ENCODE measurements around the gene ATP1A3. TPM values are rescaled to one million over a fixed set of nuclear protein-coding genes. Genes with fewer than 3 reads are reported as not detected.

Gene ATP1A3
- total RNA-seq, 1 donor from 2014 or later = 242 TPM

DNA sequence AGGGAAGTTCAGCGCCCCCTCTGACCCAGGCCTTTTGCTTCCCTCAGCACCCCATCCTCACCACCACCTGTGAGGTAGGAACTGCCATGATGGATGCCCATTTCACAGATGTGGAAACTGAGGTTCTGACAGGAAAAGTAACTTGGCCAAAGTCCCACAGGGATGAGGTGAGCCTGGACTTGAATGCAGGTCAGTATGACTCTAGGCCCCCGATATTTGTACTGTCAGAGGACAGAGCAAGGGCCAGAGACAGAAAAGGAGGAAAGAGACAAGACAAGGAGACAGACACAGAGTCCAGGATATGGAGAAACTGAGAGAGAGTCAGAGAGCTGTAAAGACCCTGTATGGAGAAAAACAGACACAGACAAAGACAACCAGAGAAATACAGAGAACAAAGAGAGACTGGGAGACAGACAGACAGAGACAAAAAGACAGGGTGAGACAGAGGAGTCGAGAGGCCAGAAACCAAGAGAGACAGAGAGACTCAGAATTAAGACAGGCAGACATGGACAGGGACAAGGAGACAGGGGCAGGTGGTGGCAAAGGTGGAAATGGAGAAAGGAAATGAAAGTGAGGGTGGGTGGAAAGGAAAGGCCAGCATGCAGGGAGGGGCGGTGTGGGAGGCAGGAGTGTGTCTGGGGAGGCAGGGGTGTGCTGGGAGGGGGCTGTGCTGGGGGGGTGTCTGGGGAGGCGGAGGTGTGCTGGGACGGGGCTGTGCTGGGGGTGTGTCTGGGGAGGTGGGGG is 70.8 kb downstream of the ATP1A3 start:
- no peak for DNase-seq (ENCODE audit: low spot score)
- intact Hi-C loops (cut with DNase I) = no loop called here

DNA sequence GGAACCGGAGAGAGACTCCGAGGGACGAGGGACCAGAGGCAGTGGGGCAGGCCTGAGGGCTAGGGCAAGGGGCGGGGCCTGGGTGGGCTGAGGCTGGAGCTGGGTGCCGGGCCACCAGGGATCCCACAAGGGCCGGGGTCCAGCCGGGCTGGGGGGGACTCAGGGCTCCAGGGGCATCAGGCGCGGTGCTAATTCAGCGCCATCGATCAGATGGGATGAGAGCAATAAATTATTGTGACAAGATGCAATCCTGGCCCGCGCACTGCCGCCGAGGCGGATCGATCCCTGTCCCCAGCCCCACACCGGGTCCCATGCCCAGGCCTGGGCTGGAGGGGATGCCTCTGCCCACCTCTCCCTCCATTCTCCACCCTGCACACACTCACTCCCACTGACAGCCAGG is 71.4 kb downstream of the ATP1A3 start:
- no peak for DNase-seq (ENCODE audit: low spot score)
- intact Hi-C loops (cut with DNase I) = no loop called here

DNA sequence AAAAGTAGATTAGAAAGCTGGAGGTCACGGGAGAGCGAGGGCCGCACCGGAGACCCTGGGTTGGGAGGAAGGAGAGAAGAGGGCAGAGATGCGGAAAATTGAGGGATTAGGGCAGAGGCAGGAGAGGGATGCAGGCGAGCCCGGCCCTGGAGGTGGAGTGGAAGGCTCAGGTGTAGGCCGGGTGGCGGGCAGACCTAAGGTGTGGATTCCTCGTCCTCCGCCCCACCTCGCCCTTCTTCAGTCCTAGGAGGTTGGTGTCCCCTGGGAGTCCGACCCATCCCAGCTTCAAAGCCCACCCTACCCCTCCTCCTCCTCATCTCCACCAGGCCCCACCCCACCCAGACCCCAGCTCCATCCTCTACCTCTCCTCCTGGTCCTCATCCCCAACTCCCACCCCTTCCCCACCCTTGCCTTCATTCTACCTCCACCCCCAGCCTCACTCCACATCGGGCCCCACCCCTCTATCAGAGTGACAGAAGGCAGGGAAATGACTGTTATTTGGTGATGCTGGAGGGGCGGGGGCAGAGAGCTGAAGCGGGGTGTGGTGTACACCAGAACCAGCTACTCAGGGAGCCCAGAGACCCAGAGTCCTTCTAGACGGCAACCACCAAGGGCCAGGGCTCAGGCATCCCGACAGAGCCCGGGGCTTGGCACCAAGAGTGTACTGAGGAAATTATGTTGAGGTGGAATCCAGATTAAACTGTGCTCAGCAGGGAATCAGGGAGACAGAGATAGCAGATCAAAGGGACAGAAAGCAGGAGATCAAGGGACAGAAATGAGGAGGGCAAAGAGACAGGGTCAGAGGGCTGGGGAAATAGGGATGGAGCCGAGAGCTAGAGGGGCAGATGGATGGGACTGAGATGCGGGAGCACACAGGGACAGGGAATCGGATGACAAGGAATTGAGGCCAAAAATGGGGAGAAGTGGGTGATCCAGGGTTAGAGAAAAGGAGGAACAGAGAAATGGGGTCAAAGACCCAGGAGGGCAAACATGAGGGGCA is 72.2 kb downstream of the ATP1A3 start:
- no peak for DNase-seq (ENCODE audit: low spot score)

DNA sequence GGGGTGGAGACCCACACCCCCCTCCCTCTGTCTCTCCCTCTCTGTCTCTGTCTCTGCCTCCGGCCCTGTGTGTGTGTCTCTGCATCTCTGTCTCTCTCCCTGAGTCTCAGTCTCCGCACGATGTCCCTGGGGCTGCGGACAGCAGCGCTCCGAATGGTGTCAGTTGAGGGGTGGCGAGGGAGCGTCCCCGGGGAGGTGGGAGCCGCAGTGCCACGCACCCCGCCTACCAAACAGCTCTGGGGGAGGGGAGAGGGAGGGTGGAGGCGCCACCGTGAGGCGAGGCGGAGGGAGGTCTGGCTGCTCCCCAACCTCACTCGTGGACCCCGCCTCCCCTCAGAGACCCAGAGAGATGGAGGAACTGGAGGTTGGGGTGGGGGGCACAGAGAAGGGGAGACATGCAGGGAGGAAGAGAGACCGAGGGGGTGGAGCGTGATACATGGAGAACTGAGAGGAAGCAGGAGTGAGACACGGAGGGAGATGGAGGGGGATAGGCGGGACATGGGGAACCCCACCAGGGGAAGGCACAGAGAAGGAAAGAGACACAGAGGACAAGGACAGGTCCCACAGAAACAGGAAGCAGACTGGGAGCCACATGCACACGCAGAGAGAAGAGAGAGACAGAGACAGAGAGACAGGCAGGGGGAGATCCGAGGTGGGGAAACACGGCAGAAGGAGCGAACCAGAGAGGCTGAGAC is 73.0 kb downstream of the ATP1A3 start:
- DNase-seq (ENCODE audit: low spot score) = no peak
- intact Hi-C loops (cut with DNase I) = no loop called here

More for the DNA sequence above, 72.2 kb downstream of the ATP1A3 start:
- intact Hi-C loops (cut with DNase I) = no loop called here

DNA sequence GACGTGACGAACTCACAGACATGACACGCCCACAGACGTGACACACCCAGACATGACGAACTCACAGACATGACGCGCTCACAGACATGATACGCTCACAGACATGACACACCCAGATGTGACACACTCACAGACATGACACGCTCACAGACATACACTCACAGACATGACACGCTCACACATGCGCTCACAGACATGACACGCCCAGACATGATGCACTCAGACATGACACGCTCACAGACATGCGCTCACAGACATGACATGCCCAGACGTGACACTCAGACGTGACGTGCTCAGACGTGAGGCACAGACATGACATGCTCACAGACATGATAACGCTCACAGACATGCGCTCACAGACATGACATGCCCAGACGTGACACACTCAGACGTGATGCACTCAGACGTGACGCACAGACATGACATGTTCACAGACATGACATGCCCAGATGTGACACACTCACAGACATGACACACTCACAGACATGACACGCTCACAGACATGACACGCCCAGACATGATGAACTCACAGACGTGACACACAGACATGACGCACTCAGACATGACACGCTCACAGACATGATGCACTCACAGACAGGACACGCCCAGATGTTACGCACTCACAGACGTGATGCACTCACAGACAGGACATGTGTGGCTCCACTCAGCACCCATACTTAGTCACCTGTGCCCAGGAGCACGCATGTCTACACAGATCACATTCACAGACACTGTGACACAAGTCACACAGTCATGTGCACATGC is 73.9 kb downstream of the ATP1A3 start:
- no peak for DNase-seq (ENCODE audit: low spot score)
- intact Hi-C loops (cut with DNase I) = no loop called here

DNA sequence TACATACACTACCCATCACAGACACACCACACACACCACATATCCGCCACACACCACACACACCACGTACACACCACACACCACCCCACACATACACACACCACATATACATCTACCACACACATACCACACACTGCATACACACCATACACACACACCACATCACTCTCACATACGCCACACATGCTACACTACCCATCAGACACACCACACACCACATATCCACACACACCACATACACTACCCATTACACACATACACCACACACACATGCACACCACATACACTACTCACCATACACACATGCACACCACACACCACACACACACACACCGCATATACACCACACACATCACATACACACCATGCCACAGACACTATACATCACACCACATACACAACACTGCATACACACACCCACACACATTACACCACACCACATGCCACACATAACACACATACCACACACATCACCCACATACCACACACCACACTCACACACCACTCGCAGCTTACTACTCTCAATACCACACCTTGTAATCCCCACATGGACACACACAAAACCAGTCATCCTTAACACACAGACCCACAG is 75.3 kb downstream of the ATP1A3 start:
- intact Hi-C loops (cut with DNase I) = no loop called here
- no peak for DNase-seq (ENCODE audit: low spot score)

DNA sequence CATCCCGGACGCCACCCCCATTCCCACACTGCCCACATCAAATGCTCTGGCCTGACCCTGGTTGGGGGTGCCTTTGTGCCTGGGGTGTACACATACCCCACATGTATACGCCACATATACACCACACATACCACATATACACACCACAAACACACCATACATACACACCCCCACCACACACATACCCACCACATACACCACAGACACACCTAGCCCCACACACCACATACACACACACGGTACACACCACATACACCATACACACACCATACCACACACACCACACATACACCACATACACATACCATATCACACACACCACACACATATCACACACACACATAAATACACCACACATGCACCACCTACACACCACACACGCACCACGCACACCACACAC is 75.9 kb downstream of the ATP1A3 start:
- intact Hi-C loops (cut with DNase I) = no loop called here
- no peak for DNase-seq (ENCODE audit: low spot score)

DNA sequence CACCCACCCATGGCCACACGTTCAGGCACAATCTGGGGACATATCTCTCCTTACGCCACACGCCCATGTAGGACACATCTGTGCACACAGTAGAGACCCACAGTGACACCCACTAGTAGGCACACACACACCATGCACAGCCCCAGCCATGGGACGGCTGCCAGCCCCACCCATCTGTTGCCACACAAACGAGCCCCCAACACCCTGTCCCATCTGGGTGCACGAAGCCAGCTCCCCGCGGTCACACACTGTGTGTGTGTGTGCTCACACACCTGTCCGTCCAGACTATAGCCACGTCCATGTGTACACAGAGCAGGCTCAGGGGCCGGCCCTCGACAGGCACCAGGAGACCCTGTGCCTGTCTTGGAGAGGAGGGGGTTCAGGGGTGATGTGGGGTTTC is 76.4 kb downstream of the ATP1A3 start:
- intact Hi-C loops (cut with DNase I) = no loop called here
- no peak for DNase-seq (ENCODE audit: low spot score)

Other genes starting within 250 kb of the ATP1A3 start
- gene CEACAM6, start 238.7 kb downstream of the ATP1A3 start, total RNA-seq = 0.16 TPM
- gene CEACAM3, start 197.6 kb downstream of the ATP1A3 start, total RNA-seq = 0.97 TPM
- not detected for gene LYPD4, start 149.5 kb downstream of the ATP1A3 start, total RNA-seq
- not detected for gene DMRTC2, start 149.2 kb downstream of the ATP1A3 start, total RNA-seq
- 548 TPM for gene RPS19, start 134.0 kb downstream of the ATP1A3 start, total RNA-seq
- gene CD79A, start 117.0 kb downstream of the ATP1A3 start, total RNA-seq = not detected
- 37.9 TPM for gene ARHGEF1, start 111.0 kb downstream of the ATP1A3 start, total RNA-seq
- gene ERFL, start 65.8 kb downstream of the ATP1A3 start, total RNA-seq = not detected
- gene RABAC1, start 34.9 kb downstream of the ATP1A3 start, total RNA-seq = 92.0 TPM
- 4.6 TPM for gene GRIK5, start 76.0 kb upstream of the ATP1A3 start, total RNA-seq
- gene ZNF574, start 81.9 kb upstream of the ATP1A3 start, total RNA-seq = 8.3 TPM
- 0.51 TPM for gene POU2F2, start 138.2 kb upstream of the ATP1A3 start, total RNA-seq
- gene DEDD2, start 223.4 kb upstream of the ATP1A3 start, total RNA-seq = 10.2 TPM
- gene ZNF526, start 226.1 kb upstream of the ATP1A3 start, total RNA-seq = 4.1 TPM
- 39.6 TPM for gene GSK3A, start 248.4 kb upstream of the ATP1A3 start, total RNA-seq

Data from cardiac septum (tissue), 1 donor.